Measurements from ENCODE around the gene TDRD3. TPM values are rescaled to one million over a fixed set of nuclear protein-coding genes. Genes with fewer than 3 reads are reported as not detected.

TDRD3 gene
- total RNA-seq, 1 donor from 2014 or later: 40.6 TPM

GRCh38 chr13:60583196-60583888 is 186.3 kb downstream of the TDRD3 start:
- no peaks in the 10 kb centered on the region for H3K9me3 ChIP-seq (ENCODE audit: low read depth)
- H3K4me1 Mint-ChIP-seq: peaks cover 23% of the 10 kb centered on the region
- peak; percentile 37 for DNase-seq (ENCODE audit: low spot score)
- no peaks in the 10 kb centered on the region for H4K20me1 ChIP-seq (ENCODE audit: low read depth)
- H3K4me1 ChIP-seq: peaks cover 6% of the 10 kb centered on the region
- no peak overlapping the region for H3K4me3 ChIP-seq
- peaks cover 12% of the 10 kb centered on the region for H3F3A ChIP-seq (ENCODE audit: low read depth)
- H3K9me3 Mint-ChIP-seq: peaks cover 34% of the 10 kb centered on the region
- H3K27me3 Mint-ChIP-seq (ENCODE audit: insufficient read depth, low read depth): no peaks in the 10 kb centered on the region
- no peaks in the 10 kb centered on the region for H3K27me3 ChIP-seq
- H3K36me3 ChIP-seq: no peaks in the 10 kb centered on the region
- TF ChIP-seq EZH2phosphoT487 (IDR thresholded peaks at IDR 0.05): no peak
- TF ChIP-seq CTCF (IDR thresholded peaks at IDR 0.05): peak; percentile 16
- no peaks in the 10 kb centered on the region for H3K79me2 ChIP-seq (ENCODE audit: low read depth)
- H3K27ac ChIP-seq: no peak overlapping the region
- H3K9ac ChIP-seq: no peak overlapping the region
- H3K4me3 Mint-ChIP-seq: no peak overlapping the region
- H3K27ac Mint-ChIP-seq: no peak overlapping the region
- no peak overlapping the region for H3K4me2 ChIP-seq
- H3K36me3 Mint-ChIP-seq: peaks cover 12% of the 10 kb centered on the region
- peak overlapping the region; percentile 99 for H2AFZ ChIP-seq (replicated peaks)

- DNase-seq (ENCODE audit: low spot score): peak; percentile 25
- no peak overlapping the region for H3K9ac ChIP-seq
- H3K4me3 ChIP-seq: no peak overlapping the region
These were observed 187.1 kb downstream of the TDRD3 start for GRCh38 chr13:60583911-60584753.

GRCh38 chr13:60584976-60585375 is 188.0 kb downstream of the TDRD3 start:
- Histone ChIP-seq H3K9me3 (ENCODE audit: low read depth) (no peaks in the 10 kb centered on the region), H3K4me1 (peaks cover 6% of the 10 kb centered on the region), H3K4me2 (peak overlapping the region; percentile 16), H3K4me3 (no peak overlapping the region), H3K9ac (no peak overlapping the region), H3K36me3 (no peaks in the 10 kb centered on the region), H3F3A (ENCODE audit: low read depth) (peaks cover 12% of the 10 kb centered on the region), H4K20me1 (ENCODE audit: low read depth) (no peaks in the 10 kb centered on the region), H3K27me3 (no peaks in the 10 kb centered on the region), H2AFZ (replicated peaks) (peak overlapping the region; percentile 99), H3K27ac (no peak overlapping the region), H3K79me2 (ENCODE audit: low read depth) (no peaks in the 10 kb centered on the region)
- peaks cover 27% of the 10 kb centered on the region for H3K9me3 Mint-ChIP-seq
- H3K4me3 Mint-ChIP-seq: no peak overlapping the region
- peaks cover 23% of the 10 kb centered on the region for H3K4me1 Mint-ChIP-seq
- DNase-seq (ENCODE audit: low spot score): peak; percentile 73
- TF ChIP-seq EZH2phosphoT487 (IDR thresholded peaks at IDR 0.05) (no peak), CTCF (IDR thresholded peaks at IDR 0.05) (no peak), EZH2 (IDR thresholded peaks at IDR 0.05) (no peak)
- H3K27me3 Mint-ChIP-seq (ENCODE audit: insufficient read depth, low read depth): peaks cover 5% of the 10 kb centered on the region
- H3K27ac Mint-ChIP-seq: peak overlapping the region; percentile 88
- H3K36me3 Mint-ChIP-seq: peaks cover 12% of the 10 kb centered on the region

More at GRCh38 chr13:60583911-60584753, 187.1 kb downstream of the TDRD3 start:
- peak overlapping the region; percentile 99 for H2AFZ ChIP-seq (replicated peaks)
- no peaks in the 10 kb centered on the region for H3K36me3 ChIP-seq
- no peaks in the 10 kb centered on the region for H4K20me1 ChIP-seq (ENCODE audit: low read depth)
- peaks cover 6% of the 10 kb centered on the region for H3K4me1 ChIP-seq
- no peak overlapping the region for H3K27ac ChIP-seq
- peaks cover 12% of the 10 kb centered on the region for H3K36me3 Mint-ChIP-seq
- H3K27me3 Mint-ChIP-seq (ENCODE audit: insufficient read depth, low read depth): peaks cover 3% of the 10 kb centered on the region
- H3K9me3 Mint-ChIP-seq: peaks cover 28% of the 10 kb centered on the region
- H3K79me2 ChIP-seq (ENCODE audit: low read depth): no peaks in the 10 kb centered on the region
- H3K4me1 Mint-ChIP-seq: peaks cover 23% of the 10 kb centered on the region
- H3K4me2 ChIP-seq: peak overlapping the region; percentile 7
- H3K27me3 ChIP-seq: no peaks in the 10 kb centered on the region
- peak overlapping the region; percentile 76 for H3K27ac Mint-ChIP-seq
- peak overlapping the region; percentile 41 for H3K4me3 Mint-ChIP-seq
- no peak for TF ChIP-seq EZH2 (IDR thresholded peaks at IDR 0.05)
- no peaks in the 10 kb centered on the region for H3K9me3 ChIP-seq (ENCODE audit: low read depth)
- H3F3A ChIP-seq (ENCODE audit: low read depth): peaks cover 12% of the 10 kb centered on the region

Data from neural progenitor cell (in vitro differentiated cells).